Measurements from ENCODE around the gene GOLPH3. TPM values are rescaled to one million over a fixed set of nuclear protein-coding genes. Genes with fewer than 3 reads are reported as not detected.

The GOLPH3 gene
- total RNA-seq, 1 experiment from 2014 or later = 69.2 TPM

GRCh38 chr5:32131604-32132003 lies 42.5 kb downstream of the GOLPH3 start:
- Histone ChIP-seq H2AFZ (ENCODE audit: low read depth, low read length, poor library complexity, severe bottlenecking) (no peak overlapping the region), H3K4me3 (replicated peaks in 1 of 2; ENCODE audit: low read depth in 1 of 2, low read length in 2 of 2) (no peak overlapping the region), H4K20me1 (ENCODE audit: insufficient read depth) (peaks cover 14% of the 10 kb centered on the region; the same call in 1 of the 2 replicates), H3K4me1 (ENCODE audit: control insufficient read depth in 1 of 2, insufficient read depth in 2 of 2, low read length in 2 of 2) (no peaks in the 10 kb centered on the region), H3K36me3 (ENCODE audit: control insufficient read depth in 1 of 2, insufficient read depth in 2 of 2, low read length in 2 of 2) (peaks cover 8 to 16% of the 10 kb centered on the region in 2 experiments; a peak in 3 of 4 replicates), H3K9me3 (ENCODE audit: control insufficient read depth in 1 of 2, insufficient read depth in 1 of 2, low read depth in 1 of 2, low read length in 2 of 2) (no peaks in the 10 kb centered on the region), H3K9me2 (ENCODE audit: insufficient read depth) (no peaks in the 10 kb centered on the region), H3K27ac (ENCODE audit: low read depth, low read length) (no peak overlapping the region), H3K27me3 (ENCODE audit: insufficient read depth, low read length) (no peaks in the 10 kb centered on the region), H3K9ac (ENCODE audit: low read length) (no peak overlapping the region), H3K79me2 (ENCODE audit: insufficient read depth, low read length) (peaks cover 82% of the 10 kb centered on the region), H3K4me2 (ENCODE audit: low read length) (no peak overlapping the region)
- ChIA-PET POLR2A (no interaction called here), RAD21 (ENCODE audit: low non-redundant PET in 1 of 2, low total read pairs in 2 of 2, uncharacterized antibody in 2 of 2, unreplicated experiment in 2 of 2) (interaction anchor here in 1 of 2 experiments (0.6 kb wide), 1 partner anchor 50 kb away, joined by 3 read pairs; no protein-coding TSS in a partner anchor), CTCF (no interaction called here)
- intact Hi-C loops (cut with micrococcal nuclease) = no loop called here
- DNase-seq (ENCODE audit: low read depth, low spot score) (no peak), ATAC-seq (no peak)
- no peak for TF ChIP-seq POLR2AphosphoS5 (IDR thresholded peaks at IDR 0.05; ENCODE audit: low read depth, low read length)
- no peak for TF ChIP-seq SP1 (IDR thresholded peaks at IDR 0.05; ENCODE audit: low read depth)
- TF ChIP-seq SRF (IDR thresholded peaks at IDR 0.05; ENCODE audit: low read depth) = no peak
- TF ChIP-seq ELF1 (IDR thresholded peaks at IDR 0.05; ENCODE audit: borderline replicate concordance, low read depth) = no peak
- no peak for TF ChIP-seq JUND (IDR thresholded peaks at IDR 0.05)
- TF ChIP-seq ZFX (IDR thresholded peaks at IDR 0.05) = no peak
- no peak for TF ChIP-seq REST (IDR thresholded peaks at IDR 0.05; ENCODE audit: low read depth)
- TF ChIP-seq EZH2phosphoT487 (IDR thresholded peaks at IDR 0.05; ENCODE audit: borderline replicate concordance) = no peak
- no peak for TF ChIP-seq ATF3 (IDR thresholded peaks at IDR 0.05)
- no peak for TF ChIP-seq TCF7L2 (IDR thresholded peaks at IDR 0.05; ENCODE audit: borderline replicate concordance, extremely low read depth, insufficient read depth, insufficient read length)
- TF ChIP-seq ZNF274 (IDR thresholded peaks at IDR 0.05; ENCODE audit: low read depth, low read length) = no peak
- no TSS peak for BruUV-seq (replicated peaks)

Measured in HCT116 (cell line).